Karpas-422 (cell line): ENCODE measurements around the gene PASK. TPM values are rescaled to one million over a fixed set of nuclear protein-coding genes. Genes with fewer than 3 reads are reported as not detected.

ENCODE experiments used
- DNase-seq: peaks from one replicate; pipeline ENCODE4 v3.0.0-alpha.2; 2015
- H2AFZ ChIP-seq: fragments of 200-600 bp; sonication (generic); 2 replicates; pipeline ENCODE4 v1.6.1; 2014; ENCODE audit warnings: antibody characterized with exemption, low read length, mixed read lengths
- H3K27ac ChIP-seq: fragments of 200-600 bp; sonication (generic); 2 replicates; pipeline ENCODE4 v1.5.1; 2014; ENCODE audit warnings: mild to moderate bottlenecking, low read length, moderate library complexity
- H3K27me3 ChIP-seq: fragments of 200-600 bp; sonication (generic); 2 replicates; pipeline ENCODE4 v1.6.1; 2014; ENCODE audit warnings: low read length, mixed read lengths
- H3K36me3 ChIP-seq: fragments of 200-600 bp; sonication (generic); 2 replicates; pipeline ENCODE4 v1.6.1; 2014; ENCODE audit warnings: low read length, mixed read lengths; ENCODE audit not compliant: insufficient read depth
- H3K4me1 ChIP-seq: fragments of 200-600 bp; sonication (generic); 2 replicates; pipeline ENCODE4 v1.6.1; 2014; ENCODE audit warnings: mild to moderate bottlenecking, low read length, mixed read lengths
- H3K4me2 ChIP-seq: fragments of 200-600 bp; sonication (generic); 2 replicates; pipeline ENCODE4 v1.6.1; 2014; ENCODE audit warnings: low read length, low read depth, mild to moderate bottlenecking; ENCODE audit not compliant: poor library complexity, severe bottlenecking
- H3K4me3 ChIP-seq: fragments of 200-600 bp; sonication (generic); 2 replicates; pipeline ENCODE4 v1.5.1; 2014; ENCODE audit warnings: mild to moderate bottlenecking, antibody characterized with exemption, low read length, mixed read lengths
- H3K79me2 ChIP-seq: fragments of 200-600 bp; sonication (generic); 2 replicates; pipeline ENCODE4 v1.6.1; 2014; ENCODE audit warnings: mild to moderate bottlenecking, low read length, mixed read lengths
- H3K9ac ChIP-seq: fragments of 200-600 bp; sonication (generic); 2 replicates; pipeline ENCODE4 v1.6.0; 2014; ENCODE audit warnings: low read length
- H3K9me2 ChIP-seq: fragments of 200-600 bp; sonication (generic), shearing (Covaris generic); replicated peaks from 2 replicates; pipeline ENCODE4 v1.6.0; 2014; ENCODE audit warnings: mild to moderate bottlenecking, low read length, moderate library complexity; ENCODE audit not compliant: insufficient read depth
- H3K9me3 ChIP-seq: fragments of 300-700, 200-600 bp; sonication (generic); 2 replicates; pipeline ENCODE4 v1.6.1; 2014; ENCODE audit warnings: low read length, mixed read lengths
- H4K20me1 ChIP-seq: fragments of 200-600 bp; sonication (generic); 2 replicates; pipeline ENCODE4 v1.6.1; 2014; ENCODE audit warnings: mild to moderate bottlenecking, antibody characterized with exemption, low read length, low read depth; ENCODE audit not compliant: insufficient read depth
- total RNA-seq: library from RNA; depleted of rRNA; stranded (reverse); fragments of >200 nt; shearing (Covaris generic); gene quantifications from 2 replicates; pipeline ENCODE4 v1.2.3, GENCODE V29; 2014; ENCODE audit warnings: low replicate concordance

PASK gene
- total RNA-seq, 1 experiment from 2014 or later = 23.9 TPM

GRCh38 chr2:241184901-241185300 is 35.6 kb upstream of the PASK start:
- no peak overlapping the region for H3K4me2 ChIP-seq
- peaks cover 12% of the 10 kb centered on the region; the same call in 1 of the 2 replicates for H4K20me1 ChIP-seq
- H3K9me2 ChIP-seq = no peaks in the 10 kb centered on the region
- no peaks in the 10 kb centered on the region for H3K36me3 ChIP-seq
- no peak overlapping the region for H3K9ac ChIP-seq
- no peak for DNase-seq
- no peaks in the 10 kb centered on the region for H3K9me3 ChIP-seq
- no peaks in the 10 kb centered on the region for H3K27me3 ChIP-seq
- H3K4me1 ChIP-seq = peaks cover 24% of the 10 kb centered on the region
- no peaks in the 10 kb centered on the region for H3K79me2 ChIP-seq
- H3K27ac ChIP-seq = no peak overlapping the region
- no peak overlapping the region for H2AFZ ChIP-seq
- no peak overlapping the region for H3K4me3 ChIP-seq

GRCh38 chr2:241183221-241183620 is 33.9 kb upstream of the PASK start:
- peaks cover 12% of the 10 kb centered on the region for H3K4me1 ChIP-seq
- no peak overlapping the region for H3K9ac ChIP-seq
- no peak for DNase-seq
- no peak overlapping the region for H3K4me3 ChIP-seq
- H2AFZ ChIP-seq = no peak overlapping the region
- H3K4me2 ChIP-seq = no peak overlapping the region
- no peaks in the 10 kb centered on the region for H3K36me3 ChIP-seq
- no peaks in the 10 kb centered on the region for H3K9me3 ChIP-seq
- H3K27me3 ChIP-seq = no peaks in the 10 kb centered on the region
- peaks cover 5% of the 10 kb centered on the region; the same call in 1 of the 2 replicates for H4K20me1 ChIP-seq
- no peaks in the 10 kb centered on the region for H3K9me2 ChIP-seq
- H3K79me2 ChIP-seq = no peaks in the 10 kb centered on the region
- no peak overlapping the region for H3K27ac ChIP-seq

GRCh38 chr2:241182531-241183133 is 33.4 kb upstream of the PASK start:
- Histone ChIP-seq H3K9me2 (no peaks in the 10 kb centered on the region), H3K9me3 (no peaks in the 10 kb centered on the region), H3K4me2 (no peak overlapping the region), H3K27me3 (no peaks in the 10 kb centered on the region), H2AFZ (no peak overlapping the region), H3K4me1 (peaks cover 6% of the 10 kb centered on the region), H3K36me3 (no peaks in the 10 kb centered on the region), H4K20me1 (0 out of 2 replicates have a peak, but pooled peaks cover 5% of the 10 kb centered on the region), H3K79me2 (no peaks in the 10 kb centered on the region), H3K4me3 (no peak overlapping the region), H3K27ac (no peak overlapping the region), H3K9ac (no peak overlapping the region)
- DNase-seq = no peak

GRCh38 chr2:241182126-241182525 is 32.9 kb upstream of the PASK start:
- Histone ChIP-seq H3K4me3 (no peak overlapping the region), H3K27ac (no peak overlapping the region), H3K36me3 (no peaks in the 10 kb centered on the region), H2AFZ (no peak overlapping the region), H3K9me2 (no peaks in the 10 kb centered on the region), H3K4me1 (peaks cover 1% of the 10 kb centered on the region), H3K79me2 (no peaks in the 10 kb centered on the region), H3K9ac (no peak overlapping the region), H4K20me1 (0 out of 2 replicates have a peak, but pooled peaks cover 5% of the 10 kb centered on the region), H3K9me3 (no peaks in the 10 kb centered on the region), H3K27me3 (no peaks in the 10 kb centered on the region), H3K4me2 (no peak overlapping the region)
- DNase-seq = no peak

DNA sequence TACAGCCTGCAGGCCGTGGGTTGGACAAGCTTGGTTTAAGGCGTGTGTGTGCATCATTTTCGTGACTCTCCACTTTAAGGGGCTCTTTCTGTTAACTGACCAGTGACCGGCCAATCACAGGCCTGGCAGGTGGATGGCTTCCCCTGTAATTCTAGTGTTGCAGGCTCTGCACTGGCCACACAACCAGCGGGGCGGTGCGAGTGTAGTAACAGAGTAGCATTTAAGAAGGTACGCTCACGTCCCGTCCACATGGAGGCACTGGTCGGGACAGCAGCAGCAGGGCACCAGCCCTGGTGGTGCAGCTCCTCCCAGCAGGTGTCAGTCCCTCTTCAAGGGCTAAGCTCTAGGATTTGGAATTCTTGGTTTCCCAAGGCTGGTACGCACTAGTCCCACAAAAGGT is 31.2 kb upstream of the PASK start:
- Histone ChIP-seq H2AFZ (no peak overlapping the region), H3K9me2 (no peaks in the 10 kb centered on the region), H3K27ac (no peak overlapping the region), H4K20me1 (no peaks in the 10 kb centered on the region), H3K36me3 (0 out of 2 replicates have a peak, but pooled peaks cover under 1% of the 10 kb centered on the region), H3K9ac (no peak overlapping the region), H3K4me3 (no peak overlapping the region), H3K27me3 (no peaks in the 10 kb centered on the region), H3K9me3 (no peaks in the 10 kb centered on the region), H3K4me1 (no peaks in the 10 kb centered on the region), H3K4me2 (no peak overlapping the region), H3K79me2 (no peaks in the 10 kb centered on the region)
- no peak for DNase-seq

DNA sequence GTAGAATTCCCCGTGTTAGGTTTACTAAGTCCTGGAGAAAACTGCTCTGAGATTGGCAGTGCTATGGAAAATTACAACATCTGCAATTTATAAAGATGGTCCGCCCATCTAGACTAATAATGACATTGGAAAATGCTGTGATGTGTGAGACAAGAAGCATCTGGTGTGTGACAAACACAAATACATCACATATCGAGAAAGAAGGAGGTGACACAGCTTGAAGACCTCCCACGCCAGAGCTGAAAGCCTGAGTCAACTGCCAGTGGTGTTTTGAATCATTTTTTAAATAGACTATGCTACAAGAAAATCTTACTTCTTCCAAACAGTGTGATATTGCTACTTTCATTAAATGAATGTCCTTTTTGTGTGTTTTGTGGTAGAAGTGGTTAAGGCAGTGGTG is 30.6 kb upstream of the PASK start:
- Histone ChIP-seq H3K27ac (no peak overlapping the region), H4K20me1 (no peaks in the 10 kb centered on the region), H3K4me1 (no peaks in the 10 kb centered on the region), H2AFZ (no peak overlapping the region), H3K27me3 (no peaks in the 10 kb centered on the region), H3K9ac (no peak overlapping the region), H3K9me2 (no peaks in the 10 kb centered on the region), H3K36me3 (0 out of 2 replicates have a peak, but pooled peaks cover 4% of the 10 kb centered on the region), H3K4me3 (no peak overlapping the region), H3K4me2 (no peak overlapping the region), H3K9me3 (no peaks in the 10 kb centered on the region), H3K79me2 (no peaks in the 10 kb centered on the region)
- no peak for DNase-seq

DNA sequence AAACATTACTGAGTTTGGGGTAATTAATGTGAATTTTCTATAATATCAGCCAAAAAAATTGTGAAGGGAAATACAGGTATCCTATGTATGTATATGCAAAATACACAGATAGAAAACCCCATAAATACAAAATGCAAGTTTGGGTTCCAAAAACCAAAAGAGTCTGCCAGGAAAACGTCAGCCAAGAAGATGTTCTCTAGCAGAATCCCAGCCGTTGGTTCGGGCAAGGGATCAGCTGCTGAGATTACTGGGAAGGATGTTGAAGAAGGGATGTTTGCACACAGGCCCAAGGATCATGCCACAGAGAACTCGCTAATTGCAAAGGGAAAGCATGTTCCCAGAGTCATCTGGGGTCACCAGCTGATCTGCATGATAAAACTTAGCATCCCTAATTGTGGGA is 29.7 kb upstream of the PASK start:
- H3K4me3 ChIP-seq = no peak overlapping the region
- H3K79me2 ChIP-seq = no peaks in the 10 kb centered on the region
- no peak overlapping the region for H2AFZ ChIP-seq
- no peak overlapping the region for H3K4me2 ChIP-seq
- DNase-seq = no peak
- no peaks in the 10 kb centered on the region for H3K9me3 ChIP-seq
- H4K20me1 ChIP-seq = no peaks in the 10 kb centered on the region
- H3K36me3 ChIP-seq = 0 out of 2 replicates have a peak, but pooled peaks cover 4% of the 10 kb centered on the region
- no peaks in the 10 kb centered on the region for H3K4me1 ChIP-seq
- H3K9ac ChIP-seq = no peak overlapping the region
- no peaks in the 10 kb centered on the region for H3K27me3 ChIP-seq
- H3K27ac ChIP-seq = no peak overlapping the region
- H3K9me2 ChIP-seq = no peaks in the 10 kb centered on the region

- Histone ChIP-seq H4K20me1 (no peaks in the 10 kb centered on the region), H3K36me3 (0 out of 2 replicates have a peak, but pooled peaks cover 4% of the 10 kb centered on the region), H3K9ac (no peak overlapping the region), H3K79me2 (no peaks in the 10 kb centered on the region), H3K9me3 (no peaks in the 10 kb centered on the region), H3K9me2 (no peaks in the 10 kb centered on the region), H3K4me1 (no peaks in the 10 kb centered on the region), H3K27ac (no peak overlapping the region), H3K27me3 (no peaks in the 10 kb centered on the region), H3K4me2 (no peak overlapping the region), H2AFZ (no peak overlapping the region), H3K4me3 (no peak overlapping the region)
- DNase-seq = no peak
These were observed 28.5 kb upstream of the PASK start for GRCh38 chr2:241177526-241178334.
